ENCODE data around the gene LAMA2. TPM values are rescaled to one million over a fixed set of nuclear protein-coding genes. Genes with fewer than 3 reads are reported as not detected.

The LAMA2 gene
- total RNA-seq (52.0 and 78.1 TPM in 2 replicates), polyA plus RNA-seq (13.4 and 20.3 TPM in 2 replicates)

GRCh38 chr6:128882991-128883611 lies at the start of gene LAMA2:
LAMA2 (plus strand) TSS chr6:128883138; CDS start chr6:128883246, 108 bp downstream.
- no peaks in the 10 kb centered on the region for H3K36me3 ChIP-seq
- no peaks in the 10 kb centered on the region for H3K27me3 ChIP-seq
- peak within 1 kb of the TSS; percentile 77 for H3K27ac ChIP-seq
- no peaks in the 10 kb centered on the region for H3K9me3 ChIP-seq (ENCODE audit: low read depth)
- peak within 1 kb of the TSS; percentile 50 for H3K4me3 ChIP-seq
- peak; percentile 30 for TF ChIP-seq CTCF (IDR thresholded peaks at IDR 0.05; ENCODE audit: low read depth, low read length)
- peaks cover 26% of the 10 kb centered on the region for H3K4me1 ChIP-seq (ENCODE audit: low read depth)
- peak; percentile 89 for DNase-seq (ENCODE audit: low read depth in 1 of 2, low spot score in 1 of 2)

GRCh38 chr6:128836761-128837160 lies 46.2 kb upstream of the LAMA2 start:
- no peak for TF ChIP-seq CTCF (IDR thresholded peaks at IDR 0.05; ENCODE audit: low read depth, low read length)
- Histone ChIP-seq H3K4me3 (no peak overlapping the region), H3K36me3 (no peaks in the 10 kb centered on the region), H3K27ac (no peak overlapping the region), H3K4me1 (ENCODE audit: low read depth) (no peaks in the 10 kb centered on the region), H3K27me3 (no peaks in the 10 kb centered on the region), H3K9me3 (ENCODE audit: low read depth) (no peaks in the 10 kb centered on the region)
- DNase-seq (ENCODE audit: low read depth in 1 of 2, low spot score in 1 of 2) = no peak

GRCh38 chr6:128841518-128841917 lies 41.4 kb upstream of the LAMA2 start:
- Histone ChIP-seq H3K27me3 (no peaks in the 10 kb centered on the region), H3K27ac (no peak overlapping the region), H3K4me3 (no peak overlapping the region), H3K9me3 (ENCODE audit: low read depth) (no peaks in the 10 kb centered on the region), H3K36me3 (no peaks in the 10 kb centered on the region), H3K4me1 (ENCODE audit: low read depth) (no peaks in the 10 kb centered on the region)
- no peak for DNase-seq (ENCODE audit: low read depth in 1 of 2, low spot score in 1 of 2)
- TF ChIP-seq CTCF (IDR thresholded peaks at IDR 0.05; ENCODE audit: low read depth, low read length) = no peak

GRCh38 chr6:128844598-128844997 lies 38.3 kb upstream of the LAMA2 start:
- H3K4me1 ChIP-seq (ENCODE audit: low read depth) = no peaks in the 10 kb centered on the region
- no peaks in the 10 kb centered on the region for H3K27me3 ChIP-seq
- H3K36me3 ChIP-seq = no peaks in the 10 kb centered on the region
- DNase-seq (ENCODE audit: low read depth in 1 of 2, low spot score in 1 of 2) = no peak
- H3K9me3 ChIP-seq (ENCODE audit: low read depth) = no peaks in the 10 kb centered on the region
- H3K27ac ChIP-seq = no peak overlapping the region
- no peak overlapping the region for H3K4me3 ChIP-seq
- TF ChIP-seq CTCF (IDR thresholded peaks at IDR 0.05; ENCODE audit: low read depth, low read length) = no peak

GRCh38 chr6:128847431-128848210 lies 35.3 kb upstream of the LAMA2 start:
- no peak for DNase-seq (ENCODE audit: low read depth in 1 of 2, low spot score in 1 of 2)

More at GRCh38 chr6:128847431-128848210, 35.3 kb upstream of the LAMA2 start:
- no peak for TF ChIP-seq CTCF (IDR thresholded peaks at IDR 0.05; ENCODE audit: low read depth, low read length)
- Histone ChIP-seq H3K27me3 (no peaks in the 10 kb centered on the region), H3K36me3 (no peaks in the 10 kb centered on the region), H3K27ac (no peak overlapping the region), H3K4me3 (no peak overlapping the region), H3K4me1 (ENCODE audit: low read depth) (no peaks in the 10 kb centered on the region), H3K9me3 (ENCODE audit: low read depth) (no peaks in the 10 kb centered on the region)

Measured in cardiac muscle cell (in vitro differentiated cells and primary cell).